Measurements from ENCODE around the gene YLPM1.

DNA sequence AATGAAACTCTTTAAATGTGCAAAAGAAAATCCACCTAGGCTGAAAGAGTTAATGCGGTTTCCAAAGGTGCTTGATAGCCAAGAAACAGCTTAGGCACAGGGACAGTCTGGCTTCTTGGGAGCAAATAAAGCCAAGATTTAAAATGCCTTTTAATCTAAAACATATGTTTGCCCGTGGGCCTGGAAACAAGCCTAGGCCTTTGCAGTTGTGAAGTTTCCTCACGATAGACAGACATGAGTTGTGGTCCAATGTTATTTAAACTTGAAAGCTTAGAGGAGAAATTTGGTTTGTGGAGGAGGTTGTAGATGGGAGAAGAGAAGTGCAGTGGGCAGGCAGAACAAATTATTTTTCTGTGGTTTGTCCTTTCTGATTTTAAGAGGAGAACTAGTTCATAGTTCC, 83.1 kb downstream of the YLPM1 start:
- TF ChIP-seq TAF1 (IDR thresholded peaks at IDR 0.05; ENCODE audit: borderline replicate concordance, low read depth, low read length) = no peak
- no peak for TF ChIP-seq POLR2A (IDR thresholded peaks at IDR 0.05; ENCODE audit: low read depth, low read length)
- no peak for TF ChIP-seq POLR2AphosphoS5 (IDR thresholded peaks at IDR 0.05; ENCODE audit: low read depth, low read length)
